Upper lobe of left lung (tissue), 6 donors: Measurements from ENCODE around the gene DHX15. TPM values are rescaled to one million over a fixed set of nuclear protein-coding genes. Genes with fewer than 3 reads are reported as not detected.

ENCODE experiments used
- ATAC-seq, 2 donors: fragments of 200-7000 bp; cut with Tn5 transposase; one replicate each; pipeline ENCODE4 v1.9.1; 2022; ENCODE audit warnings: mild to moderate bottlenecking in 2 of 2, moderate library complexity in 2 of 2; ENCODE audit not compliant: low FRiP score in 2 of 2
- DNase-seq, 2 donors: peaks; one replicate each; pipeline ENCODE4 v3.0.0-alpha.2; 2019 to 2020
- H3K27ac ChIP-seq, 4 donors: fragments of 200-600 bp; sonication (generic); one replicate each; pipeline ENCODE4 v1.5.1; 2016 to 2019
- H3K27me3 ChIP-seq, 4 donors: fragments of 200-600 bp; sonication (generic); one replicate each; pipeline ENCODE4 v1.5.1; 2017 to 2019
- H3K36me3 ChIP-seq, 4 donors: fragments of 200-600 bp; sonication (generic); one replicate each; pipeline ENCODE4 v1.5.1; 2016 to 2019
- H3K4me1 ChIP-seq, 4 donors: fragments of 200-600 bp; sonication (generic); one replicate each; pipeline ENCODE4 v1.5.1; 2018 to 2019
- H3K4me3 ChIP-seq, 4 donors: fragments of 200-600 bp; sonication (generic); one replicate each; pipeline ENCODE4 v1.5.1; 2017 to 2019; ENCODE audit warnings: mild to moderate bottlenecking in 2 of 4, moderate library complexity in 1 of 4
- H3K9me3 ChIP-seq, 4 donors: fragments of 200-600 bp; sonication (generic); one replicate each; pipeline ENCODE4 v1.5.1; 2018 to 2019
- EP300 ChIP-seq, 4 donors: sonication (generic); formaldehyde crosslinking; IDR thresholded peaks; one replicate each; pipeline ENCODE4 v1.5.1; 2017; ENCODE audit warnings: antibody characterized with exemption in 4 of 4, control low read depth in 2 of 4
- POLR2A ChIP-seq, 4 donors: fragments of 450-650 bp; IDR thresholded peaks; one replicate each; pipeline ENCODE4 v1.5.1; 2016 to 2017; ENCODE audit warnings: antibody characterized with exemption in 4 of 4, mild to moderate bottlenecking in 2 of 4
- POLR2AphosphoS5 ChIP-seq, 2 donors: sonication (generic); formaldehyde crosslinking; IDR thresholded peaks; one replicate each; pipeline ENCODE4 v1.5.1; 2017; ENCODE audit warnings: antibody characterized with exemption in 2 of 2
- WGBS, 2 donors: methylation state at CpG; one replicate each; pipeline ENCODE4 v1.1.5; 2017 to 2018; 5-methylcytosine and 5-hydroxymethylcytosine counted together
- total RNA-seq, 6 donors: library from RNA; depleted of rRNA in 4 of 6; stranded (reverse); fragments of >200 nt in 4 of 6; gene quantifications; one replicate each; pipeline versions ENCODE4 v1.1.0 to v1.2.1, GENCODE V29; 2016 to 2021
- TF ChIP-seq, protein P1 (sequence below), 6 experiments: fragments of 450-650 bp in 4 of 6; fragments of 200-600 bp in 2 of 6; sonication (generic) in 2 of 6; IDR thresholded peaks; one replicate each; pipeline ENCODE4 v1.5.1; 2016 to 2019; ENCODE audit warnings: antibody characterized with exemption in 6 of 6
- donor health status: DM: no; HTN: no; CAD: no; lungs with moderate emphysema.
- donor health status: DM: no; HTN: yes; CAD: no; lungs with severe emphysema.

DHX15 gene
- 100 to 1,000 TPM in 3 of 6 donors, 10 to 100 TPM in 3; 83.8 to 201 (median 107) TPM for total RNA-seq

DNA sequence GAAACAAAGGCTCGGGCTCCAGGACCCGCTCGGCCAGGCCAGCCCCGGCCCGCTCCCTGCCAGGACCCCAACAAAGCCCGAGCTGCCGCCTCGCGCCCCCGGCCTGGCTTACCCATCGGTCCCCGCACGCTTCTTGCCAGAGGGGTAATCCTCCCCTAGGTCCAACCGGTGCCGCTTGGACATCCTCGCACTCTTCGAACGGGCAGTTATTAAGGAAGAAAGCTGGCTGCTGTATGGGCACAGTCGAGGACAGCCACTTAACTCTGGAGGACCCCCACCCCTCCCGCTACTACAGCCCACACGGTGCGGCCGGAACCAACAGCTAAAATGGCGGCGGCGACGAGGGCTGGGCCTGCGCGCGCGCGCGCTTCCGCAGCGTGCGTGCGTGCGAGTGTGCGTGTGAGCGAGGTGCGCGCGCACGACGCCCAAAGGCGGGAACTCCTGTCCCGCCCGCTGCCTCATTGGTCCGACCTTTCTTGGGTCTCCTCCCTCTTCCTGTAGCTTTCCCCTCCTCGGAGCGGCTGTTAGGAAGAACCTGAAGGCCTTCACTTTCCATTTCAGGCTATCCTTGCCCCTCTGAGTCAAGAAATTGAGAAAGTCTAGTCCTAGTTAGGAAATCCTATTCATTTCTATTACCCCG lies at the start of gene DHX15:
Gene DHX15, minus strand, starts transcription at position 344 of the 640 bp plus-strand sequence. Its CDS starts 161 bp downstream, at position 183.
- TF ChIP-seq, protein P1, sequence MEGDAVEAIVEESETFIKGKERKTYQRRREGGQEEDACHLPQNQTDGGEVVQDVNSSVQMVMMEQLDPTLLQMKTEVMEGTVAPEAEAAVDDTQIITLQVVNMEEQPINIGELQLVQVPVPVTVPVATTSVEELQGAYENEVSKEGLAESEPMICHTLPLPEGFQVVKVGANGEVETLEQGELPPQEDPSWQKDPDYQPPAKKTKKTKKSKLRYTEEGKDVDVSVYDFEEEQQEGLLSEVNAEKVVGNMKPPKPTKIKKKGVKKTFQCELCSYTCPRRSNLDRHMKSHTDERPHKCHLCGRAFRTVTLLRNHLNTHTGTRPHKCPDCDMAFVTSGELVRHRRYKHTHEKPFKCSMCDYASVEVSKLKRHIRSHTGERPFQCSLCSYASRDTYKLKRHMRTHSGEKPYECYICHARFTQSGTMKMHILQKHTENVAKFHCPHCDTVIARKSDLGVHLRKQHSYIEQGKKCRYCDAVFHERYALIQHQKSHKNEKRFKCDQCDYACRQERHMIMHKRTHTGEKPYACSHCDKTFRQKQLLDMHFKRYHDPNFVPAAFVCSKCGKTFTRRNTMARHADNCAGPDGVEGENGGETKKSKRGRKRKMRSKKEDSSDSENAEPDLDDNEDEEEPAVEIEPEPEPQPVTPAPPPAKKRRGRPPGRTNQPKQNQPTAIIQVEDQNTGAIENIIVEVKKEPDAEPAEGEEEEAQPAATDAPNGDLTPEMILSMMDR (IDR thresholded peaks at IDR 0.05) = peak in 3 of 6 experiments; percentile 8 to 27 (median 20)
- TF ChIP-seq POLR2A (IDR thresholded peaks at IDR 0.05) (peak in 3 of 4 donors; percentile 72 to 86 (median 86)), POLR2AphosphoS5 (IDR thresholded peaks at IDR 0.05) (peak; percentile 94), EP300 (IDR thresholded peaks at IDR 0.05) (peak in 1 of 4 donors; percentile 54)
- H3K4me1 ChIP-seq = peaks cover 20 to 35% (median 27%) of the 10 kb centered on the region in 4 donors
- peak; percentile 98 for ATAC-seq
- H3K27ac ChIP-seq = peak within 1 kb of the TSS; percentile 95 to 100 (median 98)
- no peaks in the 10 kb centered on the region for H3K27me3 ChIP-seq
- peaks cover 0 to 12% (median 0%) of the 10 kb centered on the region in 4 donors for H3K36me3 ChIP-seq
- H3K4me3 ChIP-seq = peak within 1 kb of the TSS; percentile 68 to 94 (median 86)
- whole genome bisulfite sequencing, 2 donors = 0% methylated on average over 12 to 36 of the region's 52 CpGs
- peak; percentile 98 to 99 for DNase-seq
- H3K9me3 ChIP-seq = no peaks in the 10 kb centered on the region

DNA sequence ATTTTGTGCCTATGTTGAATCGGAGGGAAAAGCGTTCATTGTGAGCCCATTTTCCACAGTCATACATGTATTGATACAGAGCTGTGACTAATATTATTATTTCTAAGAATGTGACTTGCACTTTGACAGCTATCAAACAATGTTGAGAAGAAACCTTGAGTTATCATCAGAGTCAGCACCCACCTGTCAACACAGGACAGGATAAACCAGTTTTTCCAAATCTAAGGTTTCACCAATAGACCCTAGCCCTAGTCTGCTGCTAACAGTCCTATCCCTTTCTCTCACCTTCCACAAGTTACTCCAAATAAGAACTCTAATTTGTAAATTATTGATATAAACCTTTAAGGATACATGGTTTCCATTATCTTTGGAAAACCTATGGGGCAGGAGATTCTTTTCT lies 47.7 kb upstream of the DHX15 start:
- Histone ChIP-seq H3K36me3 (no peaks in the 10 kb centered on the region), H3K4me3 (no peak overlapping the region), H3K9me3 (no peaks in the 10 kb centered on the region), H3K27me3 (no peaks in the 10 kb centered on the region), H3K4me1 (no peaks in the 10 kb centered on the region), H3K27ac (no peak overlapping the region)
- DNase-seq (no peak), ATAC-seq (no peak)
- 92 to 98% methylated on average over 2 of the region's 2 CpGs for WGBS, 2 donors
- TF ChIP-seq, protein P1 (IDR thresholded peaks at IDR 0.05) = no peak
- TF ChIP-seq POLR2AphosphoS5 (IDR thresholded peaks at IDR 0.05) = no peak
- TF ChIP-seq EP300 (IDR thresholded peaks at IDR 0.05) = no peak
- TF ChIP-seq POLR2A (IDR thresholded peaks at IDR 0.05) = no peak

DNA sequence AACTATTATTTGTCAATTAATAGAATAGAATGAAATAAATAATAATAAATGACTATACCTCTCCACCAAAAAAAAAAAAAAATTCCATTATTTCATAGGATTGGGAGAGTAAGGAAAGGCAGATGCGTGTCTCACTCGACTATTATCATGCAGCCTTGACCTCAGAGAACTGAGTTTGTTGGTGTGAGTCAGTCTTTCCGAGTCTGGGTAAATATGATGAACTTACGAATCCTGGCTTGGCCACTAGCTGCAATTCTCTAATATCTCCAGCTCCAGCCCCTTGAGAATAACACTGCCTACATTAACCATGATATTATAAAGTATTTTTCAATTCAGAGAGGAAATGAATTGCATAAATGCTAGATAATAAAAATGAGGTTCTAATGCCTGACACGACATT lies 46.6 kb upstream of the DHX15 start:
- no peak overlapping the region for H3K27ac ChIP-seq
- no peaks in the 10 kb centered on the region for H3K9me3 ChIP-seq
- ATAC-seq (peak in 1 of 2 donors; percentile 50), DNase-seq (no peak)
- H3K4me1 ChIP-seq = no peaks in the 10 kb centered on the region
- WGBS, 2 donors = 66 to 70% methylated on average over 5 of the region's 5 CpGs
- H3K4me3 ChIP-seq = no peak overlapping the region
- no peaks in the 10 kb centered on the region for H3K27me3 ChIP-seq
- no peaks in the 10 kb centered on the region for H3K36me3 ChIP-seq
- TF ChIP-seq POLR2AphosphoS5 (IDR thresholded peaks at IDR 0.05) (no peak), EP300 (IDR thresholded peaks at IDR 0.05) (no peak), POLR2A (IDR thresholded peaks at IDR 0.05) (no peak)
- TF ChIP-seq, protein P1 (IDR thresholded peaks at IDR 0.05) = no peak

DNA sequence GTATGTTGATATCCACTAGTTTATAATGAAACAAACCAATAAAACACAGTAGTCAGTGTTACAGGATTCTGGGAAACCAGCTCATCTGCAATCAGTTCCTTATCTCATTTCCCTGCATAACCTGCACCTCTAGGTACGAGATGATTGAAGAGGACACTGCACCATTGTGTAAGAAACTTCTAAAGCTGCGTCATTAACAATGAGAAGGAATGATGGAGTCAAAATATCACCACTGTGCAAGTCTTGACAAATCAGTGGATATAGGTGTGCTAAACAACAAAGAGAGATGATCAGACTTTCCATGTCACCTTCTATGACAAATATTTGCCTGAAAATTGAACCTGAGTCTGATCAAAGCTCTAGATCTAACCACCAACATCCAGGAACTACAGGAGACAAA lies 40.7 kb upstream of the DHX15 start:
- no peak overlapping the region for H3K27ac ChIP-seq
- H3K4me1 ChIP-seq = no peaks in the 10 kb centered on the region
- H3K27me3 ChIP-seq = no peaks in the 10 kb centered on the region
- H3K36me3 ChIP-seq = no peaks in the 10 kb centered on the region
- ATAC-seq (no peak), DNase-seq (no peak)
- H3K9me3 ChIP-seq = no peaks in the 10 kb centered on the region
- H3K4me3 ChIP-seq = no peak overlapping the region
- TF ChIP-seq POLR2AphosphoS5 (IDR thresholded peaks at IDR 0.05) (no peak), EP300 (IDR thresholded peaks at IDR 0.05) (no peak)
- WGBS, 2 donors = 67 to 80% methylated on average over 2 of the region's 2 CpGs

DNA sequence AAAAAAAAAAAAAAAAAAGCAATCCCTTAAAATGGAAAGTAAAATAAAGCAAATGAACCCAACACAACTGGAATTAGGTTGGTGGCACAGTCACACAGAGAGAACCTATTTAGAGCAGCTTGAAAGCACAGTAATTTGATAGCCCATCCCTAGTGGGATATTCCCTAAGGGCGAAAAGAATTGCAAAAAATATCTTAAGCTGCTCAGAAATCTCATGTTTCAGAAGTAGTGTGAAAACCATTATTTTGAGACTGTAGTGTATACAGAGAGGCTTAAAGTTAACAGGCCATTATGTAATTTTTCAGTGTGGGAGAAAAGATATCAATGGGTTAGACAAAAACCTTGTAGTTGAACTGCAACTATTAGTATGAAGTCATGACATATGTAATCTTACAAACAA lies 40.0 kb upstream of the DHX15 start:
- no peaks in the 10 kb centered on the region for H3K27me3 ChIP-seq

More for the DNA sequence above, 40.0 kb upstream of the DHX15 start:
- no peak for ATAC-seq
- H3K9me3 ChIP-seq = no peaks in the 10 kb centered on the region
- no peak for TF ChIP-seq POLR2A (IDR thresholded peaks at IDR 0.05)
- no peak overlapping the region for H3K27ac ChIP-seq
- WGBS, 2 donors = 52 to 91% methylated on average over 1 of the region's 1 CpG
- H3K4me3 ChIP-seq = no peak overlapping the region
- no peaks in the 10 kb centered on the region for H3K4me1 ChIP-seq
- no peaks in the 10 kb centered on the region for H3K36me3 ChIP-seq
- no peak for DNase-seq
